SK-N-SH (cell line): ENCODE data around the gene EPX. TPM values are rescaled to one million over a fixed set of nuclear protein-coding genes. Genes with fewer than 3 reads are reported as not detected.

ENCODE experiments used
- CTCF ChIA-PET: fragments of 300-600, 350-600 bp; formaldehyde crosslinking; extraction: SDS; loops from one replicate; lab custom pipeline; 2021; lab: Yijun Ruan, JAX
- POLR2A ChIA-PET: fragments of 350-600 bp; sonication (Branson Sonifier 250); formaldehyde crosslinking; extraction: SDS; loops from one replicate; lab custom pipeline; 2020; ENCODE audit warnings: antibody characterized with exemption, inconsistent platforms; lab: Yijun Ruan, JAX
- DNase-seq: peaks from one replicate; pipeline ENCODE4 v3.0.0; 2012
- H2AFZ ChIP-seq: fragments of 200-600 bp; sonication (generic); 2 replicates; pipeline ENCODE4 v1.8.1; 2016; ENCODE audit warnings: antibody characterized with exemption, mild to moderate bottlenecking, low read depth
- H3F3A ChIP-seq: fragments of 200-600 bp; sonication (generic); replicated peaks from 2 replicates; pipeline ENCODE3; 2016; ENCODE audit warnings: antibody characterized with exemption, mild to moderate bottlenecking; ENCODE audit not compliant: insufficient read depth
- H3K27ac ChIP-seq, 2 experiments: fragments of 200-500 bp in 1 of 2; fragments of 200-600 bp in 1 of 2; sonication (Bioruptor generic) in 1 of 2; sonication (generic), shearing (Covaris generic) in 1 of 2; 2 replicates each; pipeline versions ENCODE4 v1.5.1 to v1.6.1; 2014 to 2016; ENCODE audit warnings: low read depth in 2 of 2, inconsistent platforms in 1 of 2, low read length in 1 of 2, mild to moderate bottlenecking in 1 of 2, mixed read lengths in 1 of 2
- H3K27me3 ChIP-seq: fragments of 200-600 bp; sonication (generic), shearing (Covaris generic); 2 replicates; pipeline ENCODE4 v1.6.1; 2016; ENCODE audit warnings: mixed run types; ENCODE audit not compliant: insufficient read depth
- H3K36me3 ChIP-seq, 2 experiments: fragments of 200-500 bp in 1 of 2; fragments of 200-600 bp in 1 of 2; sonication (Bioruptor generic) in 1 of 2; sonication (generic) in 1 of 2; replicated peaks in 1 of 2; 2 replicates each; pipeline versions ENCODE3 to v1.5.1; 2014 to 2016; ENCODE audit warnings: low read length in 1 of 2, mild to moderate bottlenecking in 1 of 2; ENCODE audit not compliant: insufficient read depth in 2 of 2, control insufficient read depth in 1 of 2
- H3K4me1 ChIP-seq, 2 experiments: fragments of 200-500 bp in 1 of 2; fragments of 200-600 bp in 1 of 2; sonication (Bioruptor generic) in 1 of 2; sonication (generic), shearing (Covaris generic) in 1 of 2; 2 replicates each; pipeline versions ENCODE4 v1.5.1 to v1.6.1; 2014 to 2016; ENCODE audit warnings: low read depth in 1 of 2, low read length in 1 of 2, mixed run types in 1 of 2; ENCODE audit not compliant: insufficient read depth in 2 of 2, control insufficient read depth in 1 of 2
- H3K4me2 ChIP-seq: fragments of 200-600 bp; sonication (generic), shearing (Covaris generic); 2 replicates; pipeline ENCODE4 v1.6.1; 2017; ENCODE audit warnings: mixed run types
- H3K4me3 ChIP-seq, 2 experiments: fragments of 200-500 bp in 1 of 2; fragments of 200-600 bp in 1 of 2; sonication (Bioruptor generic) in 1 of 2; sonication (generic), shearing (Covaris generic) in 1 of 2; 2 replicates each; pipeline versions ENCODE4 v1.5.1 to v1.8.1; 2014 to 2016; ENCODE audit warnings: low read depth in 2 of 2, inconsistent platforms in 1 of 2, low read length in 1 of 2, mild to moderate bottlenecking in 1 of 2, mixed read lengths in 1 of 2, moderate library complexity in 1 of 2
- H3K79me2 ChIP-seq: fragments of 200-600 bp; sonication (generic); 2 replicates; pipeline ENCODE4 v1.8.1; 2017; ENCODE audit warnings: mild to moderate bottlenecking; ENCODE audit not compliant: insufficient read depth
- H3K9ac ChIP-seq: fragments of 200-600 bp; sonication (generic); 2 replicates; pipeline ENCODE4 v1.6.1; 2017; ENCODE audit warnings: mixed run types
- H3K9me2 ChIP-seq: fragments of 200-600 bp; sonication (generic); 2 replicates; pipeline ENCODE4 v1.6.1; 2017; ENCODE audit warnings: mixed run types
- H3K9me3 ChIP-seq: fragments of 200-600 bp; sonication (generic); 2 replicates; pipeline ENCODE4 v1.6.1; 2017; ENCODE audit warnings: mixed run types, mild to moderate bottlenecking, moderate library complexity
- H4K20me1 ChIP-seq: fragments of 200-600 bp; sonication (generic); 2 replicates; pipeline ENCODE4 v1.6.1; 2017; ENCODE audit warnings: mild to moderate bottlenecking, mixed run types; ENCODE audit not compliant: insufficient read depth
- FOSL2 ChIP-seq: IDR thresholded peaks from 2 replicates; pipeline ENCODE4 v1.4.0; 2012; ENCODE audit warnings: low read depth, mild to moderate bottlenecking, moderate library complexity, borderline replicate concordance
- FOXJ3 ChIP-seq: sonication (generic); formaldehyde crosslinking; IDR thresholded peaks from 2 replicates; pipeline ENCODE4 v1.5.1; 2020; ENCODE audit warnings: mild to moderate bottlenecking, missing genetic modification reagents
- JUND ChIP-seq: IDR thresholded peaks from 2 replicates; pipeline ENCODE4 v1.4.0; 2012
- MEF2A ChIP-seq: IDR thresholded peaks from 2 replicates; pipeline ENCODE4 v1.4.0; 2012; ENCODE audit warnings: low read depth, borderline replicate concordance
- REST ChIP-seq: IDR thresholded peaks from 2 replicates; pipeline ENCODE4 v1.6.1; 2012; ENCODE audit warnings: mild to moderate bottlenecking, low read depth, low read length, moderate library complexity
- TEAD4 ChIP-seq: IDR thresholded peaks from 2 replicates; pipeline ENCODE4 v1.4.0; 2012; ENCODE audit warnings: mild to moderate bottlenecking, borderline replicate concordance; ENCODE audit not compliant: insufficient read depth
- USF2 ChIP-seq: fragments of 150-350 bp; IDR thresholded peaks from 2 replicates; pipeline ENCODE4 v1.6.1; 2017; ENCODE audit warnings: antibody characterized with exemption, low read length, low read depth, borderline replicate concordance
- ZBTB33 ChIP-seq: IDR thresholded peaks from 2 replicates; pipeline ENCODE4 v1.4.0; 2012; ENCODE audit warnings: low read depth, borderline replicate concordance
- WGBS: methylation state at CpG from one replicate; pipeline ENCODE4 v1.1.6; 2017; ENCODE audit warnings: low lambda C conversion rate; 5-methylcytosine and 5-hydroxymethylcytosine counted together
- polyA plus RNA-seq, 3 experiments: library from polyadenylated mRNA; depleted of rRNA; stranded (reverse); fragments of >200 nt; gene quantifications; 2 replicates each; pipeline ENCODE4 v1.2.3, GENCODE V29; 2012

EPX gene
- polyA plus RNA-seq, 1 of the 3 experiments (the other 2 are of a cell fraction), result 0.02 TPM

GRCh38 chr17:58150394-58150793, 42.1 kb upstream of the EPX start (continued):
- no peak for TF ChIP-seq FOSL2

GRCh38 chr17:58153046-58153445, 39.5 kb upstream of the EPX start:
- H3K27me3 ChIP-seq, result peaks cover 67% of the 10 kb centered on the region
- H3K9me2 ChIP-seq, result no peaks in the 10 kb centered on the region

More at GRCh38 chr17:58153046-58153445, 39.5 kb upstream of the EPX start:
- Histone ChIP-seq H3K9me3 (no peaks in the 10 kb centered on the region), H3F3A (no peaks in the 10 kb centered on the region), H3K4me2 (no peak overlapping the region), H3K4me1 (peaks cover 0 to 5% of the 10 kb centered on the region in 2 experiments; a peak in 1 of 4 replicates), H2AFZ (no peak overlapping the region), H4K20me1 (no peaks in the 10 kb centered on the region), H3K79me2 (no peaks in the 10 kb centered on the region), H3K27ac (no peak overlapping the region), H3K9ac (no peak overlapping the region), H3K36me3 (no peaks in the 10 kb centered on the region), H3K4me3 (no peak overlapping the region)
- TF ChIP-seq FOXJ3 (CRISPR knock-in tag) (no peak), ZBTB33 (no peak), USF2 (no peak), TEAD4 (no peak), MEF2A (no peak), REST (no peak), JUND (no peak)
- WGBS, result 34% methylated on average over 2 of the region's 2 CpGs
- ChIA-PET POLR2A (no interaction called here), CTCF (interaction anchor here (0.8 kb wide), 1 partner anchor 16 kb away, joined by 3 read pairs; no protein-coding TSS in a partner anchor)
- DNase-seq, result no peak
